Kidney (tissue), 14 donors: ENCODE data around the gene KLHDC8A. TPM values are rescaled to one million over a fixed set of nuclear protein-coding genes. Genes with fewer than 3 reads are reported as not detected.
A peak's percentile ranks its signal among the peaks of the same experiment; 100 is the strongest.

Experiments
- DNase-seq, 5 donors: peaks; one replicate each; pipeline ENCODE4 v3.0.0-alpha.2; 2013 to 2020
- FAIRE-seq: peaks from 2 replicates; lab custom pipeline; 2012; peaks lifted over from hg19 to GRCh38; lab: Jason Lieb, UNC
- H3K27ac ChIP-seq, 2 donors: one replicate each; pipeline ENCODE4 v1.7.0; 2013; ENCODE audit warnings: low read depth in 2 of 2, low read length in 2 of 2, inconsistent platforms in 1 of 2
- H3K27me3 ChIP-seq: one replicate; pipeline ENCODE4 v1.7.1; 2013; ENCODE audit warnings: low read length, inconsistent platforms; ENCODE audit not compliant: control insufficient read depth, insufficient read depth
- H3K36me3 ChIP-seq, 3 donors: one replicate each; pipeline versions ENCODE4 v1.7.0 to v1.7.1; 2013; ENCODE audit warnings: low read length in 3 of 3, control low read depth in 1 of 3, inconsistent platforms in 1 of 3; ENCODE audit not compliant: insufficient read depth in 3 of 3, control insufficient read depth in 2 of 3
- H3K4me1 ChIP-seq, 3 donors: one replicate each; pipeline versions ENCODE4 v1.7.0 to v1.7.1; 2013; ENCODE audit warnings: low read length in 3 of 3, inconsistent platforms in 1 of 3, low read depth in 1 of 3; ENCODE audit not compliant: control insufficient read depth in 2 of 3, insufficient read depth in 2 of 3
- H3K4me3 ChIP-seq, 3 donors: one replicate each; pipeline versions ENCODE4 v1.7.0 to v1.8.1; 2013; ENCODE audit warnings: low read length in 3 of 3, control low read depth in 1 of 3, inconsistent platforms in 1 of 3
- H3K9ac ChIP-seq, 3 donors: one replicate each; pipeline versions ENCODE4 v1.7.0 to v1.7.1; 2013; ENCODE audit warnings: low read length in 3 of 3, control low read depth in 1 of 3, inconsistent platforms in 1 of 3
- H3K9me3 ChIP-seq, 3 donors: one replicate each; pipeline versions ENCODE4 v1.7.0 to v1.7.1; 2013; ENCODE audit warnings: low read length in 3 of 3, control low read depth in 1 of 3, inconsistent platforms in 1 of 3; ENCODE audit not compliant: control insufficient read depth in 2 of 3, insufficient read depth in 1 of 3
- CTCF ChIP-seq: IDR thresholded peaks from 3 replicates; pipeline ENCODE4 v1.5.1; 2012; ENCODE audit warnings: mild to moderate bottlenecking, moderate library complexity, borderline replicate concordance; ENCODE audit not compliant: insufficient read depth; ENCODE audit errors: extremely low read depth
- intact Hi-C: fragments of 100-400 bp; cut with DNase I; formaldehyde crosslinking; loops from one replicate; pipeline ENCODE4 v1.11.1; 2022
- polyA plus RNA-seq: library from polyadenylated mRNA; stranded (reverse); fragments of 350-450 nt; fragmentation: Illumina TruSeq; extraction: RNeasy Lipid Tissue Mini Kit (QIAGEN cat#74804); gene quantifications from one replicate; pipeline ENCODE4 v1.2.3, GENCODE V29; 2014; ENCODE audit warnings: low read depth, low replicate concordance; ENCODE audit not compliant: insufficient read depth
- total RNA-seq: library from RNA; stranded (reverse); fragmentation: NEBNext Ultra II Directional; extraction: Animal tissue kit (Norgen Biotek cat#: 25700); gene quantifications from one replicate; pipeline ENCODE4 v1.2.1, GENCODE V29; 2021
- donor health status: control.
- donor health status: control.
- donor health status: control.
- donor health status: control.
- donor health status: control.
- donor health status: DM: yes; HTN: yes; CAD: no.
- donor health status: Normal renal cell carcinoma (clear cell type).

Gene KLHDC8A
- total and polyA plus RNA-seq, 2 donors from 2014 or later: not detected

- Histone ChIP-seq H3K36me3 (no peaks in the 10 kb centered on the region), H3K9me3 (no peaks in the 10 kb centered on the region), H3K9ac (no peak overlapping the region), H3K4me1 (peaks cover 0 to 3% (median 0%) of the 10 kb centered on the region in 3 donors), H3K27ac (no peak overlapping the region), H3K4me3 (no peak overlapping the region), H3K27me3 (no peaks in the 10 kb centered on the region)
- no peak for TF ChIP-seq CTCF
- intact Hi-C loops: no loop called here
- no peak for FAIRE-seq
- no peak for DNase-seq
Observed at GRCh38 chr1:205376739-205377138, 20.0 kb upstream of the KLHDC8A start.

GRCh38 chr1:205375835-205376545, 19.3 kb upstream of the KLHDC8A start:
- intact Hi-C loops: no loop called here
- TF ChIP-seq CTCF: no peak
- H3K27ac ChIP-seq: no peak overlapping the region
- DNase-seq (peak in 3 of 5 donors; percentile 28 to 64 (median 56)), FAIRE-seq (no peak)
- no peak overlapping the region for H3K9ac ChIP-seq
- no peak overlapping the region for H3K4me3 ChIP-seq
- H3K27me3 ChIP-seq: no peaks in the 10 kb centered on the region
- H3K9me3 ChIP-seq: no peaks in the 10 kb centered on the region
- peaks cover 0 to 3% (median 0%) of the 10 kb centered on the region in 3 donors for H3K4me1 ChIP-seq
- no peaks in the 10 kb centered on the region for H3K36me3 ChIP-seq

- FAIRE-seq: no peak
- TF ChIP-seq CTCF: no peak
- no peak overlapping the region for H3K4me3 ChIP-seq
- H3K9ac ChIP-seq: no peak overlapping the region
- no peaks in the 10 kb centered on the region for H3K27me3 ChIP-seq
- no peaks in the 10 kb centered on the region for H3K36me3 ChIP-seq
- H3K27ac ChIP-seq: no peak overlapping the region
- H3K4me1 ChIP-seq: peaks cover 0 to 3% (median 0%) of the 10 kb centered on the region in 3 donors
- no peaks in the 10 kb centered on the region for H3K9me3 ChIP-seq
- intact Hi-C loops: no loop called here
- no peak for DNase-seq
Observed at GRCh38 chr1:205374210-205375078, 17.7 kb upstream of the KLHDC8A start.
